Cardiac muscle cell (in vitro differentiated cells and primary cell): ENCODE results near the gene RHBDL3. TPM values are rescaled to one million over a fixed set of nuclear protein-coding genes. Genes with fewer than 3 reads are reported as not detected.
"Not testable (repeated sequence)": the region's sequence is repeated elsewhere in the genome, so short reads cannot be mapped to it uniquely, and the experiment has no call there.

Experiments used
- DNase-seq, 2 donors: peaks; one replicate each; pipeline versions ENCODE4 v3.0.0 to v3.0.0-alpha.2; 2010 to 2017; ENCODE audit warnings: low read depth in 1 of 2, low spot score in 1 of 2
- H3K27ac ChIP-seq: fragments of 200-600 bp; sonication (generic); 2 replicates; pipeline ENCODE4 v1.5.1; 2016
- H3K27me3 ChIP-seq: fragments of 200-600 bp; sonication (generic); 2 replicates; pipeline ENCODE4 v1.6.0; 2016; ENCODE audit warnings: control low read depth
- H3K36me3 ChIP-seq: fragments of 200-600 bp; sonication (generic); 2 replicates; pipeline ENCODE4 v1.5.1; 2016; ENCODE audit warnings: control low read depth
- H3K4me1 ChIP-seq: fragments of 200-600 bp; sonication (generic); 2 replicates; pipeline ENCODE4 v1.8.1; 2017; ENCODE audit warnings: low read depth, mild to moderate bottlenecking, mixed run types
- H3K4me3 ChIP-seq: fragments of 200-600 bp; sonication (generic); 2 replicates; pipeline ENCODE4 v1.5.1; 2016; ENCODE audit warnings: mild to moderate bottlenecking
- H3K9me3 ChIP-seq: fragments of 200-600 bp; sonication (generic); 2 replicates; pipeline ENCODE4 v1.5.1; 2017; ENCODE audit warnings: low read depth, mild to moderate bottlenecking, control low read depth
- CTCF ChIP-seq: IDR thresholded peaks from 2 replicates; pipeline ENCODE4 v1.5.1; 2012; ENCODE audit warnings: low read depth, mild to moderate bottlenecking, low read length
- polyA plus RNA-seq: library from polyadenylated mRNA; unstranded; fragments of >200 nt; fragmentation: Nextera tagmentation; extraction: Ambion mirVana; gene quantifications from 2 replicates; pipeline ENCODE4 v1.2.1, GENCODE V29; 2016
- total RNA-seq: library from RNA; depleted of rRNA; stranded (reverse); fragments of >200 nt; gene quantifications from 2 replicates; pipeline ENCODE4 v1.2.3, GENCODE V29; 2016

RHBDL3 gene
- total and polyA plus RNA-seq, 2 experiments from 2014 or later: 0.09 TPM; not detected in 1

- H3K27ac ChIP-seq: no peak overlapping the region
- H3K9me3 ChIP-seq: no peaks in the 10 kb centered on the region
- no peaks in the 10 kb centered on the region for H3K36me3 ChIP-seq
- H3K27me3 ChIP-seq: no peaks in the 10 kb centered on the region
- TF ChIP-seq CTCF: no peak
- no peak for DNase-seq
- no peak overlapping the region for H3K4me3 ChIP-seq
- no peaks in the 10 kb centered on the region for H3K4me1 ChIP-seq
Observed at GRCh38 chr17:32318071-32318470, 52.4 kb downstream of the RHBDL3 start.

DNA sequence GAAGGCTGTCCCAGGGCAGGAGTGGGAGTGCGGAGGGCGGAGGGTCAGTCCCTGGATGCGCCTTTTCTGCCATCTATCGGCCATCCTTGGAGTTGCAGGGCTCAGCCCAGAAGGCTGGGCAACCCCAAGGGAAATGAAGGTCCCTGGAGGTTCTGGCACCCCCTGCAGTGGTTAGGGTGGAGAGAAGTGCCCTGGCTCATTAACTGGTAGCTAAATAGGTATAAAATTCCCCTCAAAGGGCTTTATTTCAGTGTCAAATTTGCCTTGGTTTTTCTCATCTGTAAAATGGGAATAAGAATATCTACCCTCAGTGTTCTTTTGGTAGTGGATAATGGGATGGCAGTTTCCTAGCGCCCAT, 53.9 kb downstream of the RHBDL3 start:
- H3K4me1 ChIP-seq: no peaks in the 10 kb centered on the region
- H3K36me3 ChIP-seq: no peaks in the 10 kb centered on the region
- no peak overlapping the region for H3K27ac ChIP-seq
- peak; percentile 68 to 73 for DNase-seq
- peak; percentile 98 for TF ChIP-seq CTCF
- H3K9me3 ChIP-seq: no peaks in the 10 kb centered on the region
- no peaks in the 10 kb centered on the region for H3K27me3 ChIP-seq
- H3K4me3 ChIP-seq: no peak overlapping the region

DNA sequence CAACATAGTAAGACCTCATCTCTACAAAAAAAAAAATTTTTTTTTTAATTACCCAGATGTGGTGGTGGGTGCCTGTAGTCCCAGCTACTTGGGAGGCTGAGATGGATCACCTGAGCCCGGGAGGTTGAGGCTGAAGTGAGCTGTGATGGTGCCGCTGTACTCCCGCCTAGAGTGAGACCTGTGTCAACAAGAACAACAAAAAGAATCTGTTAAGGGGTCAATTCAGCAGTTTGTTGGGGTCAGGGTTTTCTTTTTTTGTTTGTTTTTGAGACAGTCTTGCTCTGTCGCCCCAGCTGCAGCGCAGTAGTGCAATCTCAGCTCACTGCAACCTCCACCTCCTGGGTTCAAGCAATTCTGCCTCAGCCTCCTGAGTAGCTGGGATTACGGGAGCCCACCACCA, 54.4 kb downstream of the RHBDL3 start:
- DNase-seq, H3K4me3 ChIP-seq, H3K36me3 ChIP-seq, H3K4me1 ChIP-seq, H3K27me3 ChIP-seq, H3K27ac ChIP-seq, H3K9me3 ChIP-seq: not testable (repeated sequence)

GRCh38 chr17:32320847-32321246, 55.2 kb downstream of the RHBDL3 start:
- no peak for TF ChIP-seq CTCF
- Histone ChIP-seq H3K27me3 (no peaks in the 10 kb centered on the region), H3K4me3 (no peak overlapping the region), H3K36me3 (no peaks in the 10 kb centered on the region), H3K9me3 (no peaks in the 10 kb centered on the region), H3K27ac (no peak overlapping the region), H3K4me1 (no peaks in the 10 kb centered on the region)
- no peak for DNase-seq

DNA sequence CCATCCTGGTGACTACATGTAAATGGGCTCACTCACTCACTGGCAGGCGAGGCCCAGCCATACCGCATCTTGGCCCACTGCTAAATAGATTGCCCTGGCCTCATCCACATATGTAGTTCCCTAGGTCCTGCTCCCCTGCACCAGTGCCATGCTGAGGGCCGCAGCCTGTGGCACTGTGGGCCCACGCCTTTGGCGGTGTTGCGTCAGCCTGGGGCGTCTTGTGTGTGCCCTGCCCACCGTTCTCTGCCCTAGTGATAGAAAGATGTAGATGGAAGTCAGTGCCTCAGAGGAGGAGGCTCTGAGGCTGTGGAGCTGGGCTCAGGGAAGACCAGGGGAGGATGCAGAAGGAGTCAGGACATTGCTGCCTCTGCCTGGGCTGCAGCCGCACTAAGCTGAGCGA, 57.4 kb downstream of the RHBDL3 start:
- Histone ChIP-seq H3K4me3 (no peak overlapping the region), H3K27ac (no peak overlapping the region), H3K36me3 (no peaks in the 10 kb centered on the region), H3K27me3 (no peaks in the 10 kb centered on the region), H3K9me3 (no peaks in the 10 kb centered on the region), H3K4me1 (no peaks in the 10 kb centered on the region)
- DNase-seq: no peak
- TF ChIP-seq CTCF: no peak

DNA sequence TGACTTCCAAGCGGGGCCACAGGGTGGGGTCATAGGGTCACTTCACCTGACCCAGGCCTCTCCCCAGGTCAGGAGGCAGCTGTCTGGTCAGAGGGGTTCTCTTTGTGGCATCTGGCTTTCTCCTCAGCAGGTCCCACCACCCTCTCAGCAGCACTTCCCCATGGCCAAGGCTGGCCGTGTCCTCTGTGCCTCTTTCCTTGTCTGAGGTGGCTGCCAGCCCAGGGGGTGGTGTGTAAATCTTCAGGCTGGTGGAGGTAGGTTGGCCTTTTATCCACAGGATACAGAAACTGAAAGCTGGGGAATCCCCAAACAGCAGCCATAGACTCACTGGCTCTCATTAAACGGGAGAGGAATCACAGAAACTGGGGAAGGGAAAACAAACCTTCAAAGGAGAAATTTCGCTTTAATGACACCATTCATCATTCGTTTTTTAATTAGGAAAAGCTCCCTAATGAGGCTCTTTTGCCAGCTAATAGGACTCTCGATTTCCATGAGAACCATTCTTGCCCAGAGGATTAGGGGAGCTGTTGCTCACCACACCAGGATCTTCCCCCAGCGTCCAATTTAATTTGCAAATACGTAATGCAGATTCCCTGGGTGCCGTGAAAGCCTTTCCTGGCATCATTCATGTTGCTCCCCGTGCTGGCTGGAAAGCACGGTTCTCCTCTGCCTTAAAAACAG, 58.3 kb downstream of the RHBDL3 start:
- H3K4me3 ChIP-seq: no peak overlapping the region
- no peak for TF ChIP-seq CTCF
- H3K27me3 ChIP-seq: no peaks in the 10 kb centered on the region
- H3K27ac ChIP-seq: no peak overlapping the region
- H3K9me3 ChIP-seq: no peaks in the 10 kb centered on the region
- H3K4me1 ChIP-seq: no peaks in the 10 kb centered on the region
- DNase-seq: no peak
- H3K36me3 ChIP-seq: no peaks in the 10 kb centered on the region
